A549 (cell line): Measurements from ENCODE around the gene TP53BP2. TPM values are rescaled to one million over a fixed set of nuclear protein-coding genes. Genes with fewer than 3 reads are reported as not detected.

Experiments used
- ATAC-seq, 2 experiments: fragments of 200-7000 bp in 1 of 2; fragments of >200 bp in 1 of 2; cut with Nextera tagmentation in 1 of 2; cut with Tn5 transposase in 1 of 2; 3 replicates each; pipeline versions ENCODE4 v1.8.0 to v1.9.1; 2018 to 2020; ENCODE audit warnings: mild to moderate bottlenecking in 1 of 2, moderate library complexity in 1 of 2
- CTCF ChIA-PET: fragments of 300-600 bp; sonication (Branson Sonifier 250); formaldehyde crosslinking; extraction: SDS; loops from one replicate; lab custom pipeline; 2021; ENCODE audit warnings: antibody characterized with exemption, inconsistent platforms; lab: Yijun Ruan, JAX
- POLR2A ChIA-PET: fragments of 350-600 bp; formaldehyde crosslinking; extraction: SDS; loops from one replicate; lab custom pipeline; 2021; ENCODE audit warnings: antibody characterized with exemption, inconsistent platforms; lab: Yijun Ruan, JAX
- DNase-seq, 2 experiments: peaks; one replicate each; pipeline versions ENCODE4 v3.0.0 to v3.0.0-alpha.2; 2011 to 2016; ENCODE audit warnings: low read depth in 1 of 2, low spot score in 1 of 2
- FAIRE-seq: peaks from 2 replicates; lab custom pipeline; 2011; peaks lifted over from hg19 to GRCh38; lab: Jason Lieb, UNC
- H3K27ac ChIP-seq, 2 experiments: fragments of >200 bp; sonication (Bioruptor Twin); formaldehyde crosslinking; 3 replicates each; pipeline ENCODE4 v1.5.1; 2016 to 2017
- H3K4me1 ChIP-seq: fragments of >200 bp; sonication (Bioruptor Twin); formaldehyde crosslinking; 3 replicates; pipeline ENCODE4 v1.6.1; 2016
- H3K4me2 ChIP-seq: fragments of >200 bp; sonication (Bioruptor Twin); formaldehyde crosslinking; 3 replicates; pipeline ENCODE4 v1.6.1; 2016
- H3K4me3 ChIP-seq: fragments of >200 bp; sonication (Bioruptor Twin); formaldehyde crosslinking; 3 replicates; pipeline ENCODE4 v1.5.1; 2016
- H3K9me3 ChIP-seq: fragments of >200 bp; sonication (Bioruptor Twin); formaldehyde crosslinking; 3 replicates; pipeline ENCODE4 v1.6.1; 2016
- CHD2 ChIP-seq: fragments of 150-350 bp; IDR thresholded peaks from 2 replicates; pipeline ENCODE4 v1.6.1; 2014; ENCODE audit warnings: low read length; ENCODE audit not compliant: partially characterized antibody
- EHF ChIP-seq: fragments of 250-450 bp; sonication (Bioruptor Pico); IDR thresholded peaks from 2 replicates; pipeline ENCODE4 v1.5.0; 2020; ENCODE audit warnings: mild to moderate bottlenecking
- FOSB ChIP-seq: fragments of 250-450 bp; sonication (Bioruptor Pico); IDR thresholded peaks from 2 replicates; pipeline ENCODE4 v1.5.0; 2020; ENCODE audit warnings: mild to moderate bottlenecking, moderate library complexity
- FOXS1 ChIP-seq: fragments of 250-450 bp; sonication (Bioruptor Pico); IDR thresholded peaks from 2 replicates; pipeline ENCODE4 v1.5.0; 2020; ENCODE audit warnings: mild to moderate bottlenecking, moderate library complexity
- GATA3 ChIP-seq: IDR thresholded peaks from 2 replicates; pipeline ENCODE4 v1.6.1; 2012; ENCODE audit warnings: borderline replicate concordance
- HDAC2 ChIP-seq: fragments of 200-600 bp; sonication (generic); IDR thresholded peaks from 2 replicates; pipeline ENCODE4 v1.6.1; 2016
- HOXA7 ChIP-seq: fragments of 250-450 bp; sonication (Bioruptor Pico); IDR thresholded peaks from 2 replicates; pipeline ENCODE4 v1.5.0; 2020; ENCODE audit warnings: mild to moderate bottlenecking, moderate library complexity
- MYC ChIP-seq: IDR thresholded peaks from 2 replicates; pipeline ENCODE4 v1.6.1; 2012; ENCODE audit warnings: mild to moderate bottlenecking, inconsistent platforms, low read length, improper control_type of control experiment, borderline replicate concordance
- NFE2L2 ChIP-seq: fragments of 150-350 bp; conservative IDR thresholded peaks from 2 replicates; pipeline ENCODE4 v1.6.1; 2014; ENCODE audit warnings: low read length
- NR3C1 ChIP-seq: fragments of >200 bp; sonication (Bioruptor Twin); formaldehyde crosslinking; IDR thresholded peaks from 3 replicates; pipeline ENCODE4 v1.6.1; 2017
- PHF8 ChIP-seq: fragments of 200-600 bp; sonication (generic); IDR thresholded peaks from 2 replicates; pipeline ENCODE4 v1.6.1; 2016; ENCODE audit warnings: low read depth, mild to moderate bottlenecking, antibody characterized with exemption, moderate library complexity, borderline replicate concordance
- POLR2AphosphoS2 ChIP-seq: conservative IDR thresholded peaks from 2 replicates; pipeline ENCODE4 v1.6.1; 2012; ENCODE audit warnings: low read length, improper control_type of control experiment, inconsistent platforms
- RARB ChIP-seq: fragments of 250-450 bp; sonication (Bioruptor Pico); IDR thresholded peaks from 2 replicates; pipeline ENCODE4 v1.8.0; 2021; ENCODE audit warnings: mild to moderate bottlenecking, moderate library complexity
- RFX5 ChIP-seq: fragments of 450-650 bp; IDR thresholded peaks from 2 replicates; pipeline ENCODE4 v1.7.1; 2014; ENCODE audit warnings: antibody characterized with exemption, mild to moderate bottlenecking, moderate library complexity
- RNF2 ChIP-seq: fragments of 200-600 bp; sonication (generic); IDR thresholded peaks from 2 replicates; pipeline ENCODE4 v1.6.1; 2016; ENCODE audit warnings: low read depth, mild to moderate bottlenecking, antibody characterized with exemption, moderate library complexity, borderline replicate concordance
- SREBF2 ChIP-seq: fragments of 450-650 bp; IDR thresholded peaks from 2 replicates; pipeline ENCODE4 v1.6.1; 2014; ENCODE audit warnings: mild to moderate bottlenecking, moderate library complexity
- TP53 ChIP-seq: fragments of 250-450 bp; sonication (Bioruptor Pico); IDR thresholded peaks from 2 replicates; pipeline ENCODE4 v1.5.0; 2021; ENCODE audit warnings: mild to moderate bottlenecking, moderate library complexity
- ZC3H11A ChIP-seq: fragments of 450-650 bp; IDR thresholded peaks from 2 replicates; pipeline ENCODE4 v1.6.1; 2014; ENCODE audit warnings: antibody characterized with exemption, mild to moderate bottlenecking
- ZNF302 ChIP-seq: fragments of 250-450 bp; sonication (Bioruptor Pico); IDR thresholded peaks from 2 replicates; pipeline ENCODE4 v1.9.0; 2021; ENCODE audit warnings: inconsistent platforms, mild to moderate bottlenecking, moderate library complexity
- ZSCAN20 ChIP-seq: fragments of 250-450 bp; sonication (Bioruptor Pico); IDR thresholded peaks from 2 replicates; pipeline ENCODE4 v1.8.0; 2022; ENCODE audit warnings: mild to moderate bottlenecking, moderate library complexity
- WGBS: methylation state at CpG from one replicate; pipeline ENCODE4 v1.1.6; 2017; ENCODE audit errors: missing lambda C conversion rate; 5-methylcytosine and 5-hydroxymethylcytosine counted together
- polyA plus RNA-seq, 4 experiments: library from polyadenylated mRNA; depleted of rRNA in 3 of 4; stranded (reverse); fragments of >200 nt; fragmentation: RNase III in 1 of 4; extraction: RNeasy Plus Mini Kit Qiagen cat#74134 plus additional on column Dnase treatment in 1 of 4; gene quantifications; 2 replicates in 3 of 4; 3 replicates in 1 of 4; pipeline ENCODE4 v1.2.3, GENCODE V29; 2011 to 2017
- TF ChIP-seq, protein P1 (sequence below): fragments of 250-450 bp; sonication (Bioruptor Pico); IDR thresholded peaks from 2 replicates; pipeline ENCODE4 v1.5.0; 2021; ENCODE audit warnings: mild to moderate bottlenecking, moderate library complexity, borderline replicate concordance
- TF ChIP-seq, protein P2 (sequence below): fragments of 200-600 bp; sonication (generic); IDR thresholded peaks from 2 replicates; pipeline ENCODE4 v1.6.1; 2016; ENCODE audit warnings: antibody characterized with exemption, mild to moderate bottlenecking, moderate library complexity
- TF ChIP-seq, protein P3 (sequence below): fragments of >200 bp; sonication (Bioruptor Twin); formaldehyde crosslinking; IDR thresholded peaks from 3 replicates; pipeline ENCODE4 v1.6.1; 2016
- TF ChIP-seq, protein P4 (sequence below): IDR thresholded peaks from 2 replicates; pipeline ENCODE4 v1.6.1; 2012
- TF ChIP-seq, protein P5 (sequence below): IDR thresholded peaks from 2 replicates; pipeline ENCODE4 v1.6.1; 2012
- TF ChIP-seq, protein P6 (sequence below): fragments of >200 bp; sonication (Bioruptor Twin); formaldehyde crosslinking; IDR thresholded peaks from 3 replicates; pipeline ENCODE4 v1.5.1; 2016
- TF ChIP-seq, protein P7 (sequence below): fragments of 250-450 bp; sonication (Bioruptor Pico); IDR thresholded peaks from 2 replicates; pipeline ENCODE4 v1.5.0; 2020; ENCODE audit warnings: low read depth, mild to moderate bottlenecking, moderate library complexity

The TP53BP2 gene
- polyA plus RNA-seq, 2 of the 4 experiments (the other 2 are of a cell fraction) = 14.0 to 33.5 TPM

DNA sequence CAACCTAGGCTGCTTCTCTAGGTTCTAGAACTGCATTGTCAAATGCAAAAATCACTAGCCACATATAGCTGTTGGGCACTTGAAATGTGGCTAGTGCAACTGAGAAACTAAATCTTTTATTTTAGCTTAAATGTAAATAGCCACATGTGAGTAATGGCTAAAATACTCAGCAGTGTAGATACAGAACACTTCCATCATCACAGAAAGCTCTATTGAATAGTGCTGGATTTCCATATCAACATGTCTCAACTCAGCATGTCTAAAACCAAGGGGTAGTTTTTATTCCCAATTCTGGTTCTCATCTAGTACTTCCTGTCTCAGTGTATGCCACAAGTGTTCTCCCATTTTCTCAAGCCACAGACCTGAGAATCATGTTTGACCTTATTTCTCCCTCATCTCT is 7.5 kb upstream of the TP53BP2 start:
- FAIRE-seq = no peak
- POLR2A ChIA-PET = no interaction called here
- Histone ChIP-seq H3K4me3 (no peak overlapping the region), H3K9me3 (no peaks in the 10 kb centered on the region), H3K4me2 (no peak overlapping the region), H3K4me1 (no peaks in the 10 kb centered on the region), H3K27ac (no peak overlapping the region)
- no peak for DNase-seq
- no peak for ATAC-seq
- CTCF ChIA-PET = interaction anchor here (0.9 to 1.1 kb wide), 2 partner anchors 13 to 17 kb away, joined by 3 read pairs; no protein-coding TSS in a partner anchor
- no peak for TF ChIP-seq RARB
- TF ChIP-seq FOSB (CRISPR knock-in tag) = no peak
- TF ChIP-seq ZNF302 = no peak
- TF ChIP-seq RFX5 = no peak
- TF ChIP-seq CHD2 = no peak
- no peak for TF ChIP-seq ZC3H11A
- TF ChIP-seq PHF8 = no peak
- TF ChIP-seq POLR2AphosphoS2 = no peak
- TF ChIP-seq, protein P1, sequence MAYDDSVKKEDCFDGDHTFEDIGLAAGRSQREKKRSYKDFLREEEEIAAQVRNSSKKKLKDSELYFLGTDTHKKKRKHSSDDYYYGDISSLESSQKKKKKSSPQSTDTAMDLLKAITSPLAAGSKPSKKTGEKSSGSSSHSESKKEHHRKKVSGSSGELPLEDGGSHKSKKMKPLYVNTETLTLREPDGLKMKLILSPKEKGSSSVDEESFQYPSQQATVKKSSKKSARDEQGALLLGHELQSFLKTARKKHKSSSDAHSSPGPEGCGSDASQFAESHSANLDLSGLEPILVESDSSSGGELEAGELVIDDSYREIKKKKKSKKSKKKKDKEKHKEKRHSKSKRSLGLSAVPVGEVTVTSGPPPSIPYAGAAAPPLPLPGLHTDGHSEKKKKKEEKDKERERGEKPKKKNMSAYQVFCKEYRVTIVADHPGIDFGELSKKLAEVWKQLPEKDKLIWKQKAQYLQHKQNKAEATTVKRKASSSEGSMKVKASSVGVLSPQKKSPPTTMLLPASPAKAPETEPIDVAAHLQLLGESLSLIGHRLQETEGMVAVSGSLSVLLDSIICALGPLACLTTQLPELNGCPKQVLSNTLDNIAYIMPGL (CRISPR knock-in tag) = no peak
- TF ChIP-seq NFE2L2 = no peak
- TF ChIP-seq, protein P2, sequence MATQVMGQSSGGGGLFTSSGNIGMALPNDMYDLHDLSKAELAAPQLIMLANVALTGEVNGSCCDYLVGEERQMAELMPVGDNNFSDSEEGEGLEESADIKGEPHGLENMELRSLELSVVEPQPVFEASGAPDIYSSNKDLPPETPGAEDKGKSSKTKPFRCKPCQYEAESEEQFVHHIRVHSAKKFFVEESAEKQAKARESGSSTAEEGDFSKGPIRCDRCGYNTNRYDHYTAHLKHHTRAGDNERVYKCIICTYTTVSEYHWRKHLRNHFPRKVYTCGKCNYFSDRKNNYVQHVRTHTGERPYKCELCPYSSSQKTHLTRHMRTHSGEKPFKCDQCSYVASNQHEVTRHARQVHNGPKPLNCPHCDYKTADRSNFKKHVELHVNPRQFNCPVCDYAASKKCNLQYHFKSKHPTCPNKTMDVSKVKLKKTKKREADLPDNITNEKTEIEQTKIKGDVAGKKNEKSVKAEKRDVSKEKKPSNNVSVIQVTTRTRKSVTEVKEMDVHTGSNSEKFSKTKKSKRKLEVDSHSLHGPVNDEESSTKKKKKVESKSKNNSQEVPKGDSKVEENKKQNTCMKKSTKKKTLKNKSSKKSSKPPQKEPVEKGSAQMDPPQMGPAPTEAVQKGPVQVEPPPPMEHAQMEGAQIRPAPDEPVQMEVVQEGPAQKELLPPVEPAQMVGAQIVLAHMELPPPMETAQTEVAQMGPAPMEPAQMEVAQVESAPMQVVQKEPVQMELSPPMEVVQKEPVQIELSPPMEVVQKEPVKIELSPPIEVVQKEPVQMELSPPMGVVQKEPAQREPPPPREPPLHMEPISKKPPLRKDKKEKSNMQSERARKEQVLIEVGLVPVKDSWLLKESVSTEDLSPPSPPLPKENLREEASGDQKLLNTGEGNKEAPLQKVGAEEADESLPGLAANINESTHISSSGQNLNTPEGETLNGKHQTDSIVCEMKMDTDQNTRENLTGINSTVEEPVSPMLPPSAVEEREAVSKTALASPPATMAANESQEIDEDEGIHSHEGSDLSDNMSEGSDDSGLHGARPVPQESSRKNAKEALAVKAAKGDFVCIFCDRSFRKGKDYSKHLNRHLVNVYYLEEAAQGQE = no peak
- TF ChIP-seq HOXA7 (CRISPR knock-in tag) = no peak

DNA sequence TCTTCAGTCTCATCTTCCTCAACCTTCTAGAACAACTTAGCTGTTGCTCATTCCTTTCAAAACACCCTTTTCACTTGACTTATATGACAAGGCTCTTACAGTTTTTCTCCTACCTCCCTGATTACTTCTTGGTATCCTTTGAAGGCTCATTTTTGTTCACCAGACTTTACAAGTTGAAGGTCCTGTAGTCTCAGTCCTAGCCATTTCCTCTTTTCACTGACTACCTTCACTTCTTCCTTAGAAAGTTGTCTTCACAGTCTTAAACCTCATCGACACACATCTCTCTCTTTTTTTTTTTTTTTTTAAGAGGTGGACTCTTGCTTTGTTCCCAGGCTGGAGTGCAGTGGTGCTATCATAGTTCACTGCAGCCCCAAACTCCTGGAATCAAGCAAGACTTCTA is 6.6 kb upstream of the TP53BP2 start:
- FAIRE-seq (no peak), ATAC-seq (no peak), DNase-seq (no peak)
- no peak overlapping the region for H3K4me3 ChIP-seq
- no peak for TF ChIP-seq HDAC2
- TF ChIP-seq RFX5 = no peak
- TF ChIP-seq, protein P3, sequence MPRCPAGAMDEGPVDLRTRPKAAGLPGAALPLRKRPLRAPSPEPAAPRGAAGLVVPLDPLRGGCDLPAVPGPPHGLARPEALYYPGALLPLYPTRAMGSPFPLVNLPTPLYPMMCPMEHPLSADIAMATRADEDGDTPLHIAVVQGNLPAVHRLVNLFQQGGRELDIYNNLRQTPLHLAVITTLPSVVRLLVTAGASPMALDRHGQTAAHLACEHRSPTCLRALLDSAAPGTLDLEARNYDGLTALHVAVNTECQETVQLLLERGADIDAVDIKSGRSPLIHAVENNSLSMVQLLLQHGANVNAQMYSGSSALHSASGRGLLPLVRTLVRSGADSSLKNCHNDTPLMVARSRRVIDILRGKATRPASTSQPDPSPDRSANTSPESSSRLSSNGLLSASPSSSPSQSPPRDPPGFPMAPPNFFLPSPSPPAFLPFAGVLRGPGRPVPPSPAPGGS = no peak
- no peak for TF ChIP-seq ZSCAN20
- no peak for TF ChIP-seq TP53 (CRISPR knock-in tag)
- TF ChIP-seq, protein P4, sequence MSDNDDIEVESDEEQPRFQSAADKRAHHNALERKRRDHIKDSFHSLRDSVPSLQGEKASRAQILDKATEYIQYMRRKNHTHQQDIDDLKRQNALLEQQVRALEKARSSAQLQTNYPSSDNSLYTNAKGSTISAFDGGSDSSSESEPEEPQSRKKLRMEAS = no peak
- TF ChIP-seq, protein P5, sequence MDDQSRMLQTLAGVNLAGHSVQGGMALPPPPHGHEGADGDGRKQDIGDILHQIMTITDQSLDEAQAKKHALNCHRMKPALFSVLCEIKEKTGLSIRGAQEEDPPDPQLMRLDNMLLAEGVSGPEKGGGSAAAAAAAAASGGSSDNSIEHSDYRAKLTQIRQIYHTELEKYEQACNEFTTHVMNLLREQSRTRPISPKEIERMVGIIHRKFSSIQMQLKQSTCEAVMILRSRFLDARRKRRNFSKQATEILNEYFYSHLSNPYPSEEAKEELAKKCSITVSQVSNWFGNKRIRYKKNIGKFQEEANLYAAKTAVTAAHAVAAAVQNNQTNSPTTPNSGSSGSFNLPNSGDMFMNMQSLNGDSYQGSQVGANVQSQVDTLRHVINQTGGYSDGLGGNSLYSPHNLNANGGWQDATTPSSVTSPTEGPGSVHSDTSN = no peak
- TF ChIP-seq EHF = no peak
- no peak for TF ChIP-seq POLR2AphosphoS2
- TF ChIP-seq, protein P6, sequence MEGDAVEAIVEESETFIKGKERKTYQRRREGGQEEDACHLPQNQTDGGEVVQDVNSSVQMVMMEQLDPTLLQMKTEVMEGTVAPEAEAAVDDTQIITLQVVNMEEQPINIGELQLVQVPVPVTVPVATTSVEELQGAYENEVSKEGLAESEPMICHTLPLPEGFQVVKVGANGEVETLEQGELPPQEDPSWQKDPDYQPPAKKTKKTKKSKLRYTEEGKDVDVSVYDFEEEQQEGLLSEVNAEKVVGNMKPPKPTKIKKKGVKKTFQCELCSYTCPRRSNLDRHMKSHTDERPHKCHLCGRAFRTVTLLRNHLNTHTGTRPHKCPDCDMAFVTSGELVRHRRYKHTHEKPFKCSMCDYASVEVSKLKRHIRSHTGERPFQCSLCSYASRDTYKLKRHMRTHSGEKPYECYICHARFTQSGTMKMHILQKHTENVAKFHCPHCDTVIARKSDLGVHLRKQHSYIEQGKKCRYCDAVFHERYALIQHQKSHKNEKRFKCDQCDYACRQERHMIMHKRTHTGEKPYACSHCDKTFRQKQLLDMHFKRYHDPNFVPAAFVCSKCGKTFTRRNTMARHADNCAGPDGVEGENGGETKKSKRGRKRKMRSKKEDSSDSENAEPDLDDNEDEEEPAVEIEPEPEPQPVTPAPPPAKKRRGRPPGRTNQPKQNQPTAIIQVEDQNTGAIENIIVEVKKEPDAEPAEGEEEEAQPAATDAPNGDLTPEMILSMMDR = no peak
- TF ChIP-seq, protein P7, sequence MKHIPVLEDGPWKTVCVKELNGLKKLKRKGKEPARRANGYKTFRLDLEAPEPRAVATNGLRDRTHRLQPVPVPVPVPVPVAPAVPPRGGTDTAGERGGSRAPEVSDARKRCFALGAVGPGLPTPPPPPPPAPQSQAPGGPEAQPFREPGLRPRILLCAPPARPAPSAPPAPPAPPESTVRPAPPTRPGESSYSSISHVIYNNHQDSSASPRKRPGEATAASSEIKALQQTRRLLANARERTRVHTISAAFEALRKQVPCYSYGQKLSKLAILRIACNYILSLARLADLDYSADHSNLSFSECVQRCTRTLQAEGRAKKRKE (CRISPR knock-in tag) = no peak
- no peak for TF ChIP-seq MYC
- no peak for TF ChIP-seq RNF2
- TF ChIP-seq NR3C1 = no peak
- TF ChIP-seq FOSB (CRISPR knock-in tag) = no peak
- TF ChIP-seq FOXS1 (CRISPR knock-in tag) = no peak
- no peak for TF ChIP-seq SREBF2
- no peak for TF ChIP-seq GATA3
- no peaks in the 10 kb centered on the region for H3K9me3 ChIP-seq
- POLR2A ChIA-PET = no interaction called here
- H3K4me1 ChIP-seq = no peaks in the 10 kb centered on the region; the same call in 2 of the 3 replicates
- H3K4me2 ChIP-seq = no peak overlapping the region
- no peak overlapping the region for H3K27ac ChIP-seq
- WGBS = 21% methylated on average over 1 of the region's 1 CpG
- CTCF ChIA-PET = no interaction called here
